Gastrocnemius medialis (tissue), 4 donors: ENCODE results near the gene HMG20A. TPM values are rescaled to one million over a fixed set of nuclear protein-coding genes. Genes with fewer than 3 reads are reported as not detected.

Experiments
- ATAC-seq, 2 donors: fragments of 150-250 bp; one replicate each; pipeline ENCODE4 v1.9.1; 2016
- DNase-seq, 2 donors: peaks; one replicate each; pipeline ENCODE4 v3.0.0-alpha.2; 2019
- H3K27ac ChIP-seq, 4 donors: fragments of 200-600 bp; sonication (generic); 1 replicate in 1 of 4; 2 replicates in 3 of 4; pipeline ENCODE4 v1.5.1; 2016 to 2018; ENCODE audit warnings: mild to moderate bottlenecking in 2 of 4, moderate library complexity in 1 of 4
- H3K27me3 ChIP-seq, 3 donors: fragments of 200-600 bp; sonication (generic) in 2 of 3; 1 replicate in 1 of 3; 2 replicates in 2 of 3; pipeline versions ENCODE4 v1.5.1 to v1.6.0; 2016 to 2019; ENCODE audit warnings: mild to moderate bottlenecking in 1 of 3, moderate library complexity in 1 of 3
- H3K36me3 ChIP-seq, 2 donors: fragments of 200-600 bp; sonication (generic) in 1 of 2; one replicate each; pipeline ENCODE4 v1.5.1; 2017 to 2018
- H3K4me1 ChIP-seq, 2 donors: fragments of 200-600 bp; sonication (generic) in 1 of 2; one replicate each; pipeline ENCODE4 v1.5.1; 2016 to 2017; ENCODE audit warnings: mild to moderate bottlenecking in 2 of 2
- H3K4me3 ChIP-seq, 4 donors: fragments of 200-600 bp; sonication (generic) in 3 of 4; 1 replicate in 1 of 4; 2 replicates in 3 of 4; pipeline ENCODE4 v1.5.1; 2016 to 2019; ENCODE audit warnings: mild to moderate bottlenecking in 2 of 4
- H3K9me3 ChIP-seq, 3 donors: fragments of 200-600 bp; sonication (generic) in 2 of 3; 1 replicate in 1 of 3; 2 replicates in 2 of 3; pipeline ENCODE4 v1.5.1; 2016 to 2019
- CTCF ChIP-seq, 5 experiments: fragments of 450-650 bp in 3 of 5; fragments of 200-600 bp in 2 of 5; sonication (generic) in 2 of 5; IDR thresholded peaks in 4 of 5; conservative IDR thresholded peaks in 1 of 5; 1 replicate in 4 of 5; 2 replicates in 1 of 5; pipeline ENCODE4 v1.5.1; 2016 to 2019; ENCODE audit warnings: antibody characterized with exemption in 5 of 5, mild to moderate bottlenecking in 3 of 5, moderate library complexity in 3 of 5
- POLR2A ChIP-seq, 2 donors: fragments of 450-650 bp; IDR thresholded peaks; one replicate each; pipeline ENCODE4 v1.6.1; 2017; ENCODE audit warnings: antibody characterized with exemption in 2 of 2, mild to moderate bottlenecking in 2 of 2, moderate library complexity in 2 of 2
- in situ Hi-C, 4 donors: fragments of 200-750 bp; cut with MboI; loops; one replicate each; pipeline versions ENCODE4 v1.15.0 to v1.8.0; 2017; ENCODE audit warnings: low sequenced_read_pairs in 4 of 4
- intact Hi-C: fragments of 100-400 bp; cut with DNase I; formaldehyde crosslinking; loops from one replicate; pipeline ENCODE4 v1.15.1; 2023; ENCODE audit warnings: low total_unique reads
- total RNA-seq, 4 donors: library from RNA; depleted of rRNA; stranded (reverse); fragments of >200 nt; gene quantifications; one replicate each; pipeline versions ENCODE4 v1.1.0 to v1.2.3, GENCODE V29; 2016

HMG20A gene
- total RNA-seq, 4 donors from 2014 or later: 17.7 to 39.6 (median 29.9) TPM

- TF ChIP-seq CTCF (IDR thresholded peaks at IDR 0.05 in 4 of 5, conservative IDR thresholded peaks at IDR 0.05 in 1 of 5): no peak
- TF ChIP-seq POLR2A (IDR thresholded peaks at IDR 0.05): no peak
- H3K27ac ChIP-seq: no peak overlapping the region
- DNase-seq: no peak
- peaks cover 23 to 30% of the 10 kb centered on the region in 2 donors for H3K4me1 ChIP-seq
- H3K27me3 ChIP-seq: no peaks in the 10 kb centered on the region
- H3K4me3 ChIP-seq: no peak overlapping the region
- no peaks in the 10 kb centered on the region for H3K9me3 ChIP-seq
- intact Hi-C loops (no loop called here), in situ Hi-C loops (no loop called here)
- no peaks in the 10 kb centered on the region for H3K36me3 ChIP-seq
- no peak for ATAC-seq
Measured at GRCh38 chr15:77446840-77447390, 26.2 kb downstream of the HMG20A start.

- H3K27ac ChIP-seq: no peak overlapping the region
- DNase-seq (no peak), ATAC-seq (no peak)
- no peak for TF ChIP-seq POLR2A (IDR thresholded peaks at IDR 0.05)
- TF ChIP-seq CTCF (IDR thresholded peaks at IDR 0.05 in 4 of 5, conservative IDR thresholded peaks at IDR 0.05 in 1 of 5): no peak
- in situ Hi-C loops: no loop called here
- peaks cover 0 to 11% of the 10 kb centered on the region in 2 donors for H3K36me3 ChIP-seq
- H3K9me3 ChIP-seq: no peaks in the 10 kb centered on the region
- H3K4me3 ChIP-seq: no peak overlapping the region
- intact Hi-C loops: no loop called here
- H3K4me1 ChIP-seq: peaks cover 25 to 30% of the 10 kb centered on the region in 2 donors
- H3K27me3 ChIP-seq: no peaks in the 10 kb centered on the region
Measured at GRCh38 chr15:77454265-77454664, 33.6 kb downstream of the HMG20A start.

GRCh38 chr15:77454951-77455350 lies 34.3 kb downstream of the HMG20A start:
- peaks cover 25 to 30% of the 10 kb centered on the region in 2 donors for H3K4me1 ChIP-seq
- no peak for DNase-seq
- no peak for ATAC-seq
- H3K9me3 ChIP-seq: no peaks in the 10 kb centered on the region
- TF ChIP-seq POLR2A (IDR thresholded peaks at IDR 0.05) (no peak), CTCF (IDR thresholded peaks at IDR 0.05 in 4 of 5, conservative IDR thresholded peaks at IDR 0.05 in 1 of 5) (no peak)
- H3K36me3 ChIP-seq: peaks cover 0 to 13% of the 10 kb centered on the region in 2 donors
- in situ Hi-C loops: no loop called here
- H3K4me3 ChIP-seq: no peak overlapping the region
- H3K27me3 ChIP-seq: no peaks in the 10 kb centered on the region
- intact Hi-C loops: no loop called here
- peak overlapping the region in 1 of 4 donors; percentile 2 for H3K27ac ChIP-seq

GRCh38 chr15:77455696-77456321 lies 35.1 kb downstream of the HMG20A start:
- Histone ChIP-seq H3K4me1 (peaks cover 25 to 30% of the 10 kb centered on the region in 2 donors), H3K27me3 (no peaks in the 10 kb centered on the region), H3K9me3 (no peaks in the 10 kb centered on the region), H3K4me3 (no peak overlapping the region), H3K36me3 (peaks cover 0 to 13% of the 10 kb centered on the region in 2 donors), H3K27ac (peak overlapping the region in 2 of 4 donors; percentile 2 to 16)
- TF ChIP-seq POLR2A (IDR thresholded peaks at IDR 0.05): no peak
- TF ChIP-seq CTCF (IDR thresholded peaks at IDR 0.05 in 4 of 5, conservative IDR thresholded peaks at IDR 0.05 in 1 of 5): no peak
- DNase-seq (no peak), ATAC-seq (peak in 1 of 2 donors; percentile 33)
- intact Hi-C loops (no loop called here), in situ Hi-C loops (no loop called here)
